SK-N-MC (cell line): ENCODE data around the gene SH3GL2.

ENCODE experiments used
- EZH2 ChIP-seq: fragments of 200-600 bp; sonication (generic); IDR thresholded peaks from one replicate; pipeline ENCODE4 v1.6.1; 2017; ENCODE audit warnings: antibody characterized with exemption
- FOXP2 ChIP-seq: optimal IDR thresholded peaks from 2 replicates; pipeline ENCODE3; 2011; ENCODE audit warnings: mild to moderate bottlenecking, moderate library complexity; ENCODE audit not compliant: insufficient read depth; ENCODE audit errors: extremely low read length, control extremely low read depth
- POLR2AphosphoS5 ChIP-seq: IDR thresholded peaks from 2 replicates; pipeline ENCODE4 v1.6.1; 2012; ENCODE audit warnings: mild to moderate bottlenecking, low read depth, low read length, borderline replicate concordance

GRCh38 chr9:17839776-17840175 lies 260.9 kb downstream of the SH3GL2 start:
- TF ChIP-seq EZH2 (no peak), FOXP2 (no peak), POLR2AphosphoS5 (no peak)
